NCI-H2196 (cell line): ENCODE results near the gene RNU4-1.
"Not testable (repeated sequence)": the region's sequence is repeated elsewhere in the genome, so short reads cannot be mapped to it uniquely, and the experiment has no call there.

Experiments used
- DNase-seq: peaks from one replicate; lab custom pipeline; 2025; ENCODE audit not compliant: unreplicated experiment; lab: John Stamatoyannopoulos, UW

Gene RNU4-1

GRCh38 chr12:120259418-120260202 lies 33.4 kb downstream of the RNU4-1 start:
- no peak for DNase-seq

- DNase-seq, result no peak
Measured at GRCh38 chr12:120258323-120258896, 34.6 kb downstream of the RNU4-1 start.

- DNase-seq, result peak; percentile 62
Measured at GRCh38 chr12:120257041-120257821, 35.8 kb downstream of the RNU4-1 start.

GRCh38 chr12:120254809-120255208 lies 38.2 kb downstream of the RNU4-1 start:
- no peak for DNase-seq

GRCh38 chr12:120253313-120253712 lies 39.7 kb downstream of the RNU4-1 start:
- DNase-seq, result not testable (repeated sequence)

GRCh38 chr12:120252071-120252906 lies 40.7 kb downstream of the RNU4-1 start:
- no peak for DNase-seq

GRCh38 chr12:120251364-120252070 lies 41.5 kb downstream of the RNU4-1 start:
- not testable (repeated sequence) for DNase-seq

GRCh38 chr12:120249875-120250795 lies 42.9 kb downstream of the RNU4-1 start:
- DNase-seq, result no peak

- DNase-seq, result no peak
Measured at GRCh38 chr12:120249266-120249874, 43.7 kb downstream of the RNU4-1 start.

GRCh38 chr12:120247621-120248030 lies 45.4 kb downstream of the RNU4-1 start:
- no peak for DNase-seq

- DNase-seq, result no peak
Measured at GRCh38 chr12:120247183-120247582, 45.9 kb downstream of the RNU4-1 start.

- DNase-seq, result not testable (repeated sequence)
Measured at GRCh38 chr12:120246705-120247104, 46.3 kb downstream of the RNU4-1 start.
